SK-N-SH (cell line): ENCODE results near the gene GUCY2C. TPM values are rescaled to one million over a fixed set of nuclear protein-coding genes. Genes with fewer than 3 reads are reported as not detected.

Experiments used
- CTCF ChIA-PET: fragments of 300-600, 350-600 bp; formaldehyde crosslinking; extraction: SDS; loops from one replicate; lab custom pipeline; 2021; lab: Yijun Ruan, JAX
- POLR2A ChIA-PET: fragments of 350-600 bp; sonication (Branson Sonifier 250); formaldehyde crosslinking; extraction: SDS; loops from one replicate; lab custom pipeline; 2020; ENCODE audit warnings: antibody characterized with exemption, inconsistent platforms; lab: Yijun Ruan, JAX
- DNase-seq: peaks from one replicate; pipeline ENCODE4 v3.0.0; 2012
- H2AFZ ChIP-seq: fragments of 200-600 bp; sonication (generic); 2 replicates; pipeline ENCODE4 v1.8.1; 2016; ENCODE audit warnings: antibody characterized with exemption, mild to moderate bottlenecking, low read depth
- H3F3A ChIP-seq: fragments of 200-600 bp; sonication (generic); replicated peaks from 2 replicates; pipeline ENCODE3; 2016; ENCODE audit warnings: antibody characterized with exemption, mild to moderate bottlenecking; ENCODE audit not compliant: insufficient read depth
- H3K27ac ChIP-seq, 2 experiments: fragments of 200-500 bp in 1 of 2; fragments of 200-600 bp in 1 of 2; sonication (Bioruptor generic) in 1 of 2; sonication (generic), shearing (Covaris generic) in 1 of 2; 2 replicates each; pipeline versions ENCODE4 v1.5.1 to v1.6.1; 2014 to 2016; ENCODE audit warnings: low read depth in 2 of 2, inconsistent platforms in 1 of 2, low read length in 1 of 2, mild to moderate bottlenecking in 1 of 2, mixed read lengths in 1 of 2
- H3K27me3 ChIP-seq: fragments of 200-600 bp; sonication (generic), shearing (Covaris generic); 2 replicates; pipeline ENCODE4 v1.6.1; 2016; ENCODE audit warnings: mixed run types; ENCODE audit not compliant: insufficient read depth
- H3K36me3 ChIP-seq, 2 experiments: fragments of 200-500 bp in 1 of 2; fragments of 200-600 bp in 1 of 2; sonication (Bioruptor generic) in 1 of 2; sonication (generic) in 1 of 2; replicated peaks in 1 of 2; 2 replicates each; pipeline versions ENCODE3 to v1.5.1; 2014 to 2016; ENCODE audit warnings: low read length in 1 of 2, mild to moderate bottlenecking in 1 of 2; ENCODE audit not compliant: insufficient read depth in 2 of 2, control insufficient read depth in 1 of 2
- H3K4me1 ChIP-seq, 2 experiments: fragments of 200-500 bp in 1 of 2; fragments of 200-600 bp in 1 of 2; sonication (Bioruptor generic) in 1 of 2; sonication (generic), shearing (Covaris generic) in 1 of 2; 2 replicates each; pipeline versions ENCODE4 v1.5.1 to v1.6.1; 2014 to 2016; ENCODE audit warnings: low read depth in 1 of 2, low read length in 1 of 2, mixed run types in 1 of 2; ENCODE audit not compliant: insufficient read depth in 2 of 2, control insufficient read depth in 1 of 2
- H3K4me2 ChIP-seq: fragments of 200-600 bp; sonication (generic), shearing (Covaris generic); 2 replicates; pipeline ENCODE4 v1.6.1; 2017; ENCODE audit warnings: mixed run types
- H3K4me3 ChIP-seq, 2 experiments: fragments of 200-500 bp in 1 of 2; fragments of 200-600 bp in 1 of 2; sonication (Bioruptor generic) in 1 of 2; sonication (generic), shearing (Covaris generic) in 1 of 2; 2 replicates each; pipeline versions ENCODE4 v1.5.1 to v1.8.1; 2014 to 2016; ENCODE audit warnings: low read depth in 2 of 2, inconsistent platforms in 1 of 2, low read length in 1 of 2, mild to moderate bottlenecking in 1 of 2, mixed read lengths in 1 of 2, moderate library complexity in 1 of 2
- H3K79me2 ChIP-seq: fragments of 200-600 bp; sonication (generic); 2 replicates; pipeline ENCODE4 v1.8.1; 2017; ENCODE audit warnings: mild to moderate bottlenecking; ENCODE audit not compliant: insufficient read depth
- H3K9ac ChIP-seq: fragments of 200-600 bp; sonication (generic); 2 replicates; pipeline ENCODE4 v1.6.1; 2017; ENCODE audit warnings: mixed run types
- H3K9me2 ChIP-seq: fragments of 200-600 bp; sonication (generic); 2 replicates; pipeline ENCODE4 v1.6.1; 2017; ENCODE audit warnings: mixed run types
- H3K9me3 ChIP-seq: fragments of 200-600 bp; sonication (generic); 2 replicates; pipeline ENCODE4 v1.6.1; 2017; ENCODE audit warnings: mixed run types, mild to moderate bottlenecking, moderate library complexity
- H4K20me1 ChIP-seq: fragments of 200-600 bp; sonication (generic); 2 replicates; pipeline ENCODE4 v1.6.1; 2017; ENCODE audit warnings: mild to moderate bottlenecking, mixed run types; ENCODE audit not compliant: insufficient read depth
- CTCF ChIP-seq: fragments of 200-600 bp; sonication (generic); IDR thresholded peaks from 2 replicates; pipeline ENCODE4 v1.6.1; 2017; ENCODE audit warnings: antibody characterized with exemption, mild to moderate bottlenecking, moderate library complexity
- EP300 ChIP-seq, 2 experiments: IDR thresholded peaks; 2 replicates each; pipeline versions ENCODE4 v1.4.0 to v1.6.1; 2012; ENCODE audit warnings: borderline replicate concordance in 1 of 2, low read depth in 1 of 2, low read length in 1 of 2
- FOSL2 ChIP-seq: IDR thresholded peaks from 2 replicates; pipeline ENCODE4 v1.4.0; 2012; ENCODE audit warnings: low read depth, mild to moderate bottlenecking, moderate library complexity, borderline replicate concordance
- FOXJ3 ChIP-seq: sonication (generic); formaldehyde crosslinking; IDR thresholded peaks from 2 replicates; pipeline ENCODE4 v1.5.1; 2020; ENCODE audit warnings: mild to moderate bottlenecking, missing genetic modification reagents
- JUND ChIP-seq: IDR thresholded peaks from 2 replicates; pipeline ENCODE4 v1.4.0; 2012
- MEF2A ChIP-seq: IDR thresholded peaks from 2 replicates; pipeline ENCODE4 v1.4.0; 2012; ENCODE audit warnings: low read depth, borderline replicate concordance
- NFIC ChIP-seq: IDR thresholded peaks from 2 replicates; pipeline ENCODE4 v1.4.0; 2012; ENCODE audit warnings: borderline replicate concordance
- PBX3 ChIP-seq: IDR thresholded peaks from 2 replicates; pipeline ENCODE4; 2012
- POLR2AphosphoS5 ChIP-seq: IDR thresholded peaks from 2 replicates; pipeline ENCODE4 v1.6.1; 2012; ENCODE audit warnings: low read depth, low read length
- RAD21 ChIP-seq: IDR thresholded peaks from 2 replicates; pipeline ENCODE4 v1.6.1; 2012; ENCODE audit warnings: mild to moderate bottlenecking, low read length
- RCOR1 ChIP-seq: fragments of 150-350 bp; IDR thresholded peaks from 2 replicates; pipeline ENCODE4 v1.6.1; 2017; ENCODE audit warnings: antibody characterized with exemption, low read length
- RFX5 ChIP-seq: IDR thresholded peaks from 2 replicates; pipeline ENCODE4 v1.6.1; 2012; ENCODE audit warnings: mild to moderate bottlenecking, improper control_type of control experiment, low read length
- SIN3A ChIP-seq: IDR thresholded peaks from 2 replicates; pipeline ENCODE4 v1.6.1; 2012; ENCODE audit warnings: low read depth, mild to moderate bottlenecking, low read length, moderate library complexity, borderline replicate concordance
- SMC3 ChIP-seq: IDR thresholded peaks from 2 replicates; pipeline ENCODE4 v1.6.1; 2012; ENCODE audit warnings: low read depth, low read length, improper control_type of control experiment
- TAF1 ChIP-seq: IDR thresholded peaks from 2 replicates; pipeline ENCODE4 v1.6.1; 2012; ENCODE audit warnings: low read depth, mild to moderate bottlenecking, low read length, moderate library complexity, borderline replicate concordance
- TCF12 ChIP-seq: IDR thresholded peaks from 2 replicates; pipeline ENCODE4 v1.4.0; 2012
- USF1 ChIP-seq: IDR thresholded peaks from 2 replicates; pipeline ENCODE4 v1.4.0; 2012; ENCODE audit warnings: low read depth, borderline replicate concordance
- USF2 ChIP-seq: fragments of 150-350 bp; IDR thresholded peaks from 2 replicates; pipeline ENCODE4 v1.6.1; 2017; ENCODE audit warnings: antibody characterized with exemption, low read length, low read depth, borderline replicate concordance
- ZBTB33 ChIP-seq: IDR thresholded peaks from 2 replicates; pipeline ENCODE4 v1.4.0; 2012; ENCODE audit warnings: low read depth, borderline replicate concordance
- WGBS: methylation state at CpG from one replicate; pipeline ENCODE4 v1.1.6; 2017; ENCODE audit warnings: low lambda C conversion rate; 5-methylcytosine and 5-hydroxymethylcytosine counted together
- polyA plus RNA-seq, 3 experiments: library from polyadenylated mRNA; depleted of rRNA; stranded (reverse); fragments of >200 nt; gene quantifications; 2 replicates each; pipeline ENCODE4 v1.2.3, GENCODE V29; 2012

The GUCY2C gene
- polyA plus RNA-seq, 1 of the 3 experiments (the other 2 are of a cell fraction), result not detected

GRCh38 chr12:14629832-14630710, 66.3 kb downstream of the GUCY2C start:
- H3K36me3 ChIP-seq, result no peaks in the 10 kb centered on the region
- no peaks in the 10 kb centered on the region for H3F3A ChIP-seq
- no peak for TF ChIP-seq SIN3A
- no peak for TF ChIP-seq USF1
- peak; percentile 92 for TF ChIP-seq SMC3
- no peak for TF ChIP-seq PBX3
- peak; percentile 94 for TF ChIP-seq RAD21
- peak; percentile 96 for TF ChIP-seq CTCF
- no peak overlapping the region for H3K27ac ChIP-seq
- 9% methylated on average over 8 of the region's 8 CpGs for WGBS
- H3K9me2 ChIP-seq, result no peaks in the 10 kb centered on the region
- H3K4me2 ChIP-seq, result no peak overlapping the region
- no peaks in the 10 kb centered on the region; the same call in 1 of the 2 replicates for H3K27me3 ChIP-seq
- H3K79me2 ChIP-seq, result no peaks in the 10 kb centered on the region
- no peaks in the 10 kb centered on the region for H4K20me1 ChIP-seq
- no peaks in the 10 kb centered on the region for H3K9me3 ChIP-seq
- H3K4me3 ChIP-seq, result no peak overlapping the region; a peak in 1 of 4 replicates
- no peaks in the 10 kb centered on the region for H3K4me1 ChIP-seq
- H3K9ac ChIP-seq, result no peak overlapping the region
- ChIA-PET CTCF (interaction anchor here (0.6 to 2.8 kb wide), 18 partner anchors 8 to 408 kb away, joined by 3 to 11 read pairs (median 3); no protein-coding TSS in a partner anchor), POLR2A (no interaction called here)
- H2AFZ ChIP-seq, result no peak overlapping the region
- peak; percentile 53 for DNase-seq

GRCh38 chr12:14628771-14629170, 67.6 kb downstream of the GUCY2C start:
- ChIA-PET CTCF (interaction anchor here (0.8 to 2.8 kb wide), 12 partner anchors 9 to 592 kb away, joined by 3 to 11 read pairs (median 4); partner anchors contain the start of gene RERG), POLR2A (no interaction called here)
- no peaks in the 10 kb centered on the region for H3K9me2 ChIP-seq
- no peak for DNase-seq
- no peak overlapping the region for H3K4me3 ChIP-seq
- no peaks in the 10 kb centered on the region; the same call in 1 of the 2 replicates for H3K27me3 ChIP-seq
- no peak overlapping the region for H3K4me2 ChIP-seq
- no peaks in the 10 kb centered on the region for H3K4me1 ChIP-seq
- H4K20me1 ChIP-seq, result no peaks in the 10 kb centered on the region
- H3K79me2 ChIP-seq, result no peaks in the 10 kb centered on the region
- 20% methylated on average over 5 of the region's 5 CpGs for WGBS
- no peaks in the 10 kb centered on the region for H3K9me3 ChIP-seq
- TF ChIP-seq USF1 (no peak), RFX5 (no peak), EP300 (IDR thresholded peaks at IDR 0.05; ENCODE audit: borderline replicate concordance in 1 of 2, low read depth in 1 of 2, low read length in 1 of 2) (no peak), JUND (no peak), SIN3A (no peak), RCOR1 (no peak), TCF12 (no peak), NFIC (no peak), FOSL2 (no peak), USF2 (no peak), POLR2AphosphoS5 (no peak), ZBTB33 (no peak), MEF2A (no peak), TAF1 (no peak), FOXJ3 (CRISPR knock-in tag) (no peak)
- H3K27ac ChIP-seq, result no peak overlapping the region
- no peaks in the 10 kb centered on the region for H3K36me3 ChIP-seq
- H3K9ac ChIP-seq, result no peak overlapping the region
- no peak overlapping the region for H2AFZ ChIP-seq
- no peaks in the 10 kb centered on the region for H3F3A ChIP-seq
